Stimulated activated CD8-positive, alpha-beta memory T cell treated with anti-CD3 and anti-CD28 coated beads, Interleukin-2, amount 100 ng/mL, for 1 hour (primary cell): ENCODE results near the gene CYB5D1.
A peak's percentile ranks its signal among the peaks of the same experiment; 100 is the strongest.
"Not testable (repeated sequence)": the region's sequence is repeated elsewhere in the genome, so short reads cannot be mapped to it uniquely, and the experiment has no call there.

Experiments used
- DNase-seq, 2 donors: peaks; one replicate each; pipeline ENCODE4 v3.0.0-alpha.2; 2020; ENCODE audit warnings: low read depth in 2 of 2

CYB5D1 gene, protein sequence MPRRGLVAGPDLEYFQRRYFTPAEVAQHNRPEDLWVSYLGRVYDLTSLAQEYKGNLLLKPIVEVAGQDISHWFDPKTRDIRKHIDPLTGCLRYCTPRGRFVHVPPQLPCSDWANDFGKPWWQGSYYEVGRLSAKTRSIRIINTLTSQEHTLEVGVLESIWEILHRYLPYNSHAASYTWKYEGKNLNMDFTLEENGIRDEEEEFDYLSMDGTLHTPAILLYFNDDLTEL

DNA sequence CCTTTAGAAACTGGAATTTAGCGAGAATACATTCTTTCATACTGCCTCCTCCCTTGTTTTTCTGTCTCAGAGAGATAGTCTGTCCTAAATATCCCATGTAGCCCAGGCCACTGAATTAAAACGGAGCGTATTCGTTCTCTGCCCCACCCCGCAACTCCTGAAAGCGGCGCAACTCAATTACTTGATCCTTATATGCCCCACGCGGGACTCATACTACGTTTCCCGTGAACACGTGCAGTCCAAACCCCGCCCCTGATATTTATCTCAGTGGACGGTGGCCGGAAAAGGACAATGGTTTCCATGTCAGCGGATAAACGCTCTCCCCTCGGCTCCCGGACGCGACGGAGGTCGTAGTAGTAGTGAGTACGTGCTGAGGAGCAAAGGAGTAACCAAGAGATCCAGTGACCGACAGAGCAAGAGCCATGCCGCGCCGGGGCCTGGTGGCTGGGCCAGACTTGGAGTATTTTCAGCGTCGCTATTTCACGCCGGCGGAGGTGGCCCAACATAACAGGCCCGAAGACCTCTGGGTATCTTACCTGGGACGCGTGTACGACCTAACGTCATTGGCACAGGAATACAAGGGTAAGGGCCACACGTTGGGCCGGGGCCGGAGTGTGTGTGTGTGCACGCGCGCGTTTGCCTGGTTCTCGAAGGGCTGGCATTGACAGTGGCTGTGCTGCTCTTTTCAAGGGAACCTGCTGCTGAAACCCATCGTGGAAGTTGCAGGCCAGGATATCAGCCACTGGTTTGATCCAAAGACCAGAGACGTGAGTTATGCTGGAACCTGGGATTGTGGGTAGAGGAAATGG is at the start of gene CYB5D1:
TSS of gene CYB5D1 (plus strand) at position 291 of the 809 bp plus-strand sequence. CDS start at position 423, 132 bp downstream.
- peak; percentile 73 to 82 for DNase-seq

DNA sequence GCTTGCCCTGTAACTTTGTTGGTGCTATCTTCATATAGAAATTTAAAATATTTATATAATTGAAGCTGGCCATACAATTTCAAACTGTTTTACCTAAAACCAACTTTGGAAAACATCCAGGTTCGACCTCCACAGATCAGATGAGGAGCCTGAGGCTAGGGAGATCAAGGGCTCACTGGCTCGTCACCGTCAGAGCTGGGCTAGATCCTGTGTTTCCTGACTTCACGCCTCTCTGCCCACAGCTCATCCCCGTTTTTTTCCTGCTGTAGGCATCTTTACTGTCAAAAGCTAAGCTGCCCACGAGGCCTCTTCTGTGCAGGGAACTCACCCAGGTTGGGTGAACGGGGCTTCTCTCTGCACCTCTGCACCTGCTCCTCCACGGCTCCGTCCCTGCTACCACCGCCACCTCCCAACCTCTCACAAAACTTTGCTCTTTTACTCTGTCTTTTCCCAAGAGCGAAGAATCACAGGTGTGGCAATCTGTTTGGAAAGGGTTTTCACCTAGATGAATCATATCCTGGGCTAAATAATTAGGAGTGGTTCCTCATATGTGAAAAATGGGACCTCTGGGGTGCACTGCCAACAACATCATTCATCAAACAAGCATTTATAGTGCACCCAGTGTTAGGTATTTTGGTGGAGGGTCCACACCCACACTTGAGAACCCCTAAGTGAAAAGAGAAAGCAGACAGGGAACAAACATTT is 48.6 kb upstream of the CYB5D1 start:
- DNase-seq, result no peak

DNA sequence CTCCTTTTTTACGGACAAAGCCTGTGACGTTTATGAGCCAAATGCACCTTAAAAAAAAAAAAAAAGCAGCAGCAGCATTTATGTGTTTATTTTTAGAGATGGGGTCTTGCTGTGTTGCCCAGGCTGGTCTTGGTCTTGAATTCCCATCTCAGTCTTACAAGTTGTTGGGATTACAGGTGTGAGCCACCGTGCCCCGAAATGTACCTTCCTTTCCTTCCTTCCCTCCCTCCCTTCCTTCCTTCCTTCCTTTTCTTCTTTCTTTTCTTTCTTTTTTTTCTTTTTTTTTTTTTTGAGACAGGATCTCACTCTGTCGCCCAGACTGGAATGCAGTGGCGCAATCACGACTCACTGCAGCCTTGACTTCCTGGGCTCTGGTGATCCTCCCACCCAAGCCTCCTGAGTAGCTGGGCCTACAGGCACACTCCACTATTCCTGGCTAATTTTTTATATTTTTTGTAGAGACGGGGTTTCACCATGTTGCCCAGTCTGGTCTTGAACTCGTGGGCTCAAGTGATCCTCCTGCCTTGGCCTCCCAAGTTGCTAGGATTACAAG is 47.9 kb upstream of the CYB5D1 start:
- DNase-seq, result not testable (repeated sequence)

DNA sequence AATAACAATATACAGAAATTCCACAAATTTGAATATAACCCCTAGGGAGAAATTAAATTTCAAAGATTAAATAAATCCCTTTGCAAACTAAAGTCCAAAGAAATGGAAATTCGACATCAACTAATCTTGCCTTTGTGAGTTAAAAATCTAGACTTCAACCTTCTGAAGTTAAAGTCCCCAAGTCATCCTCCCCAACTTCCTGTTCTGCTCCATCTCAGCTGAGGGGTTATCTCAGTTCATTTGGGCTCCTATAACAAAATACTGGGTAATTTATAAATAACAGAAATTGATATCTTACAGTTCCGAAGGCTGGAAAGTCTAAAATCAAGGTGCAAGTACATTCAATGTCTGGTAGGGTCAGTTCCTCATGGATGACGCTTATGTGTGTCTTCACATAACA is 46.6 kb upstream of the CYB5D1 start:
- DNase-seq, result no peak

DNA sequence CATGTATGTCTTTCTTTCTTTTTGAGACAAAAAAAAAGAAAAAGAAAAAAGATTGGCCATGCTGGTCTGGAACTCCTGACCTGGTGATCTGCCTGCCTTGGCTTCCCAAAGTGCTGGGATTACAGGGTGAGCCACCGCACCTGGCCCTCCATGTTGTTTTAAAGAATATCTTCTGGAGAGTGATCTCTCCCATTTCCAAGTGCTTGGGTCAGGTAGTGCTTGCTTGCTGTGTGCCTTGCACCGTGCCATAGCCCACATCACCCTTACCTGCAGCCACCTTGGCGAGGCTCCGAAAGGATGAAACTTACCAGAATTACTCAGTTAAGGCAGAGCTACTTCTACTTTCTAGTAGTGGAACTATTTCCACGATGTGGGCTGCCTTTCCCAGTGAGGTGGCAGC is 42.8 kb upstream of the CYB5D1 start:
- DNase-seq, result no peak

DNA sequence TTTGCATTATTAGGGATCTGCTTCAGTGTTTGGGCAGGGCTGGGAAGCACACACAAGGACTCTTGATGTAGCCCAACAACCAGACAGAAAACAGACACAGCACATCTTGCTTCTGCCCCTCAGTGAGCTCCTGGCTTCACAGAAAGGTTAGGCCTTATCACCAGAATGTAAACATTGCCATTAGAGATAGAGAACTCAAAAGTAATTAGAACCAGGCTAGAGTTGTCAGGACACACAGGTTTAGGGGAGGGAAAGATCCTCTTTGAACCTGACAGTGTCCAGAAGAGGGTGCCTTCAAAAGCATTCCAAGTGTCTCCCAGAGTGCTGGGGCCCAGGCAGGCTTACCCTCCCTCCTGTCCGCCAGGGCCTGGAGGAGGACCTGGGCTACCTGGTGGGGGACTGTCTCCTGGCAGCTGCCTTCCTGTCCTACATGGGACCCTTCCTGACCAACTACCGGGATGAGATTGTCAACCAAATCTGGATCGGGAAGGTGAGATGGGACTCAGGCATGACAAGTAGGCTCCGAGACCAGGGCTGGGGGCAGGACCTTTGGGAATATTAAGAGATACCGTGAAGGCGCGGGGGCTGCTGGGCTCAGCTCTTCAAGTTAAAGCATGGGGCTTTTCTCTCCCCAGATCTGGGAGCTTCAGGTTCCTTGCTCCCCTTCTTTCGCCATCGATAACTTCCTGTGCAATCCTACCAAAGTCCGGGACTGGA is 40.7 kb upstream of the CYB5D1 start:
- no peak for DNase-seq

DNA sequence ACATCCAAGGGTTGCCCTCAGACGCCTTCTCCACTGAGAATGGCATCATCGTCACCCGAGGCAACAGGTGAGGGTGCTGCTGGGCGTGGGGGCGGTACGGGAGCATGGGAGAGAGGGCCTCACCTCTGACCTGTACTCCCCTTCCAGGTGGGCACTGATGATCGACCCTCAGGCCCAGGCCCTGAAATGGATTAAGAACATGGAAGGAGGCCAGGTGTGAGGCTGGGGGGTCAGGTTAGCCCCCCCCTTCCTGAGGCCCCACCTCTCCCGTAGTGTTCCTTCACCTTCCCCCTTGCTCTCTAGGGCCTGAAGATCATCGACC is 40.2 kb upstream of the CYB5D1 start:
- no peak for DNase-seq

DNA sequence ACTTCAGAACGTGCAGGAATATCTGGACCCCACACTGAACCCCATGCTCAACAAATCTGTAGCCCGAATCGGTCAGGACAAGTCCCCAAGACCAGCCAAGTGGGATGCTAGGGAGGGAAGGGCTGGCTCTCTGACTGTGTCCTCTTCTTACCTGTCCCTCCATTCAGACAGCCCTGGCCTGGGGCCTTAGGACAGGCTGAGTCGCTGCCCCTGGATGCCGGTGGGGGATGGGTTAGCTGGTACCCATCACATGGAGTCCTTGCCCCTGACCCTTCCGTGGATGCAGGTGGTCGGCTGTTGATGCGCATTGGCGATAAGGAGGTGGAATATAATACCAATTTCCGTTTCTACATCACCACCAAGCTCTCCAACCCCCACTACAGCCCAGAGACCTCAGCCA is 39.8 kb upstream of the CYB5D1 start:
- no peak for DNase-seq

DNA sequence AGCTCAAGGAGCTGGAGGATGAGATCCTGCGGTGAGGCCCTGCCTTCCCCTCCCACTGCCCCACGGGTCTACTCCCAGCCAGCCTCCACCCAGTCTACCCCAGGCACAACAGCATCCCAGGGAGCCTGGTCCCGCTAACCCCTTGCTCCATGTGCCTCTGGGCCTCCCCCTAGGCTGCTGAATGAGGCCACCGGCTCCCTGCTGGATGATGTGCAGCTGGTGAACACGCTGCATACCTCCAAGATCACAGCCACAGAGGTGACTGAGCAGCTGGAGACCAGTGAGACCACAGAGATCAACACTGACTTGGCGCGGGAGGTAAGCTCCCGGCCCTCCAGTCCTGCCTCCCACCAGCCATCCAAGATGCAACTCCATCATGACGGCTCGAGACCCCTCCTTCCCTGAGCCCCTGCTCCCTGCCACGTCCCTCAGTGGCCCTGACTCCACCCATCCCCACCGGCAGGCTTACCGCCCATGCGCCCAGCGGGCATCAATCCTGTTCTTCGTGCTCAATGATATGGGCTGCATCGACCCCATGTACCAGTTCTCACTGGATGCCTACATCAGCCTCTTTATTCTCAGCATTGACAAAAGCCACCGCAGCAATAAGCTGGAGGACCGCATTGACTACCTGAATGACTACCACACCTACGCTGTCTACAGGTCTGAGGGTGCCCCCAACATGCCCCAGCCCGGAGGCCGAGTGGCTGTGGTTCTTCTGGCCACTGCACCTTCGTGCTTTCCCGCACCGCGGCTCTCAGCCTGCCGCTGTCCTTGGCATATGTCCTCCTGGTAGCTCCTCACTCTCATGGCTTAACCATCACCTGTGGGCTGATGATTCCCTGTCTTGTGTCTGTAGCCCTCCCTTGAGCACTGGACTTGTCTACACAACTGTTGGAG is 38.8 kb upstream of the CYB5D1 start:
- DNase-seq, result no peak

DNA sequence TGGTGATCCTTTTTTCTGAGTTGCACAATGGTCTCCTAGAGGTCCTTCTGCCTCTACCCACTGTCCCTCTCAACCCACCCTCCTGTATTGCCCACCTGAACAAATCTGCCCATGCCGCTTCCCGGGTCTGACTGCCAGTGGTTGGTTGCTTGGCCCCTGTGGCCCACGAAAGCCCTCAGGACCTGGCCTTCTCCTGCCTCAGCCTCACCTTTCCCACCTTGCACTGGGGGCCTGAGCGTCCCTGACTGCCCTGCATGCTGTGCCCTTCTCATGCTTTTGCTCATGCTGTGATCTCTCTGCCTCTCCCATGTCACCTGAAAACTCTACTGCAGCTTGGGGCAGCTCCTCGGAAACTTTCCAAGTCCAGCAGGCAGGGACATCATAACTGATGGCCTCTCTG is 37.6 kb upstream of the CYB5D1 start:
- no peak for DNase-seq

DNA sequence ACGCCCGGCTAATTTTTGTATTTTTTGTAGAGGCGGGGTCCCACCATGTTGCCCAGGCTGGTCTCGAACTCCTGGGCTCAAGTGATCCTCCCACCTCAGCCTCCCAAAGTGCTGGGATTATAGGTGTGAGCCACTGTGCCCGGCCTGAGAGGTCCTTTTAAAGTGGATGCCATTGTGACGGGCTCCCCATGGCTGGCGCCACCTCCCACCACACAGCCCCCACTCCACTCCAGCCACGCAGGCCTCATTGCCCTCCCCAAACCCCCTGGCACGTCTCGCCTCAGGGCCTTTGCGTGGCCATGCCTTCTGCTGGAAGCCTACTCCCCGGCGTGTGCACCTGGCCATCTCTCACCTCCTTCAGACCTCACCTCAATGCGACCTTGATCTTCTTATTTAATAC is 35.7 kb upstream of the CYB5D1 start:
- no peak for DNase-seq

DNA sequence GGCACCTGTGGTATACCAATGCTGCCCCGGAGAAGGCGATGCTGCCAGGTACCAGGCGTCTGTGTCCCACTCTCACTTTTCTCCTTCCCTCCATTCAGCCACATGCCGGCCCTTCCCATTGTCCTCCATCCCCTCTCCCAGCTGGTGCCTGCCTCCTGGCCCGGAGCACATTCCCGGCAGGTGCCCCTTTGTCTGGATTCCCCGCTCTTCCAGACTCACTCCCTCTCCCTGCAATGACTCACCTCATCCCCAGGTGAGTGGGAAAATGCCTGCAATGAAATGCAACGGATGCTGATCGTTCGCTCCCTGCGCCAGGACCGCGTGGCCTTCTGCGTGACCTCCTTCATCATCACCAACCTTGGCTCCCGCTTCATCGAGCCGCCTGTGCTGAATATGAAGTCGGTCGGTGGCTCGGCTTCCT is 34.2 kb upstream of the CYB5D1 start:
- no peak for DNase-seq

DNA sequence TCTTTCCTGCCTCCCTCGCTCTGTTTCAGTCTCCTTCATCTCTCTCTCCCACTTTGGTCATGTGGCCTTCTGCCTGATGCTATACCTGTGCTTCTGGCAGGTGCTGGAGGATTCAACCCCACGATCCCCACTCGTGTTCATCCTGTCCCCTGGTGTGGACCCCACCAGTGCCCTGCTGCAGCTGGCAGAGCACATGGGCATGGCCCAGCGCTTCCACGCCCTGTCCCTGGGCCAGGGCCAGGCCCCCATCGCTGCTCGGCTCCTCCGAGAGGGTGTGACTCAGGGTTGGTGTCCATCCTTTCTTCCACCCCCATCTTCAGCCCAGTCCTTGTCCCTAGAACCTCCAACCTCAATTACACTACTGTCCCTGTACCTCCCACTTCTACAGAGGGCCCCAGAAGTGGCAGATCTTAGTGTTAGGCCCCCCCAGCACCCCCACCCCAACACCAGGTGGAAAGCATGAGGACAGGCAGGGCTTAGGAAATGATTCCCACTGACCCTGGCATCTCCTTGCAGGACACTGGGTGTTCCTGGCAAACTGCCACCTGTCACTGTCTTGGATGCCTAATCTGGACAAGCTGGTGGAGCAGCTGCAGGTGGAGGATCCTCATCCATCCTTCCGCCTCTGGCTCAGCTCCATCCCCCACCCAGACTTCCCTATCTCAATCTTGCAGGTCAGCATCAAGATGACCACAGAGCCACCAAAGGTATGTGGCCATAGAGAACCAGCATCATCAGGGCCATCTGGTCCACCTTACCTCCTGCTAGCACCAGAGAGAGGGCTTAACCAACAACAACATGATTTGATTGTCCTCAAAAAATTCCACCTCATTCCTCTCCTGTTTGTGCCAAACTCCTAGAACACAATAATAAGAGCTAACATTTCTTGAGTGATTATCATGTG is 33.5 kb upstream of the CYB5D1 start:
- no peak for DNase-seq

DNA sequence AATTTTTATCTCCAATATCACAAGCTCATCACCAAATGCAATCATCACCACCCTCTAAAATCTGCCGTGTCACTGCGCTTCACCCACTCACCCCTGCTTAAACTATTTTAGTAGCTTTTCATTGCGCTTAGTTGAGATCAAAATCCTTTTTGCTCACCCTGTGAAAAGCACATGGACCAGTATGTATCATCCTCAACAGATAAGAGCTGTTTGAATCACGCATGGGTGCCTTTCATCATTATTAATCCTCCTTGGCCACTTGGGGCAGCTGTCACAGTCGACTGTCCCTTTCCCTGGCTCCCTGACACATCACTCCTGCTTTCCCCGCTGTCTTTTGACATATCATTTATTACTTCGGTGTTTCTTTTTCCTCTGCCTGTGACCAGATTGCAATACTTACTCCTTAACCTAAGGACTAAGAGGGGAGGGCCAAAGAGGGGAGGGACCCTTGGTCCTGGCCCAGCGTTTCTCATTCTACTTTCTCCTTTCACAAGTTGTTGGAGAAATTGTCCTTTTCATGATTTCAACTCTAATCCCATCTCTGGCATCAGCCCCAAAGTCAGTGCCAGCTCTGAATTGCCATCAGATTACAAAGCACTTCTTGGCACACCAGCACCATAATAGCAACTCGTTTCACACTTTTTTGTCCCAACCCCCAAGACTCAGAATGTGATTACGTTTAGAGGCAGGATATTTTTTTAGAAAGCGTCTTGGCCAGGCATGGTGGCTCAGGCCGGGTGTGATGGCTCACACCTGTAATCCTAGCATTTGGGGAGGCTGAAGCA is 32.4 kb upstream of the CYB5D1 start:
- no peak for DNase-seq

DNA sequence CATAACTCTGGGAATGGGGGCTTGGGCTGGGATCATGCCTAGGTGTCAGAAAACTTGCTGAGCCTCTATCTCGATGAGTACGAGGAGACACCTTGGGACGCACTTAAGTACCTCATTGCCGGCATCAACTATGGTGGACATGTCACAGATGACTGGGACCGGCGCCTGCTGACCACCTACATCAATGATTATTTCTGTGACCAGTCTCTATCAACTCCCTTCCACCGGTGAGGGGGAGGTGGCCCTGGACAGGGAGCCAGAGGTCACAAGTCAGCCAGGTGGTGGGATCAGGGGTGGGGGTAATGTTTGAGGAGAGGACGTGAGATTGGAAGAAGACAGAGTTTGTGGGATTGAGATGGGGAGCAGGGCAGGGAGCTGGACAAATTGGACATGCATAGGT is 27.2 kb upstream of the CYB5D1 start:
- no peak for DNase-seq

DNA sequence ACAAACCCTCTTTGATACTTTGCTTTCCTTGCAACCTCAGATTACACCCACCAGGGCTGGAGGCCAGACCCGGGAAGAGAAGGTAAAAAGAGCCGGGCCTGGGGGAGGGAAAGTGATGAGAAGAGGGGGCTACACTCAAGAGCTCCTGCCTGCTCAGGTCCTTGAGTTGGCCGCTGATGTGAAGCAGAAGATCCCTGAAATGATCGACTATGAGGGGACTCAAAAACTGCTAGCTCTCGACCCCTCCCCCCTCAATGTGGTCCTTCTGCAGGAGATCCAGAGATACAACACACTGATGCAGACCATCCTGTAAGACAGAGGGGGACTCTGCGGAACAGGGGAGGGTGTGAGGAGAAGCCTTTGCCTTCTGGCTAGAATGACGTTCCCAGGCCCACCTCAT is 26.6 kb upstream of the CYB5D1 start:
- DNase-seq, result no peak

DNA sequence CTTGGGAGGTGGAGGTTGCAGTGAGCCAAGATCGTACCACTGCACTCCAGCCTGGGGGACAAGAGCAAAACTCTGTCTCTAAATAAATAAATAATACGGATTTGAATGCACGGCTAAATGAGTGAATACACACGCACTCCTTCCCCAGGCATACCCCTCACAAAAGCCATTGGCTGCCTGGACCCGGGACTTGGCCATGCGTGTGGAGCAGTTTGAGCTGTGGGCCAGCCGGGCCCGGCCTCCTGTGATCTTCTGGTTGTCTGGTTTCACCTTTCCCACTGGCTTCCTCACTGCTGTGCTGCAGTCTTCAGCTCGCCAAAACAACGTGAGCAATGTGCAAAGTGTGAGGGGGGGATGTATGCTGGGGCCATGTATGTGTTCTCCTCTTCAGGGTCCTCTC is 25.4 kb upstream of the CYB5D1 start:
- DNase-seq, result no peak

DNA sequence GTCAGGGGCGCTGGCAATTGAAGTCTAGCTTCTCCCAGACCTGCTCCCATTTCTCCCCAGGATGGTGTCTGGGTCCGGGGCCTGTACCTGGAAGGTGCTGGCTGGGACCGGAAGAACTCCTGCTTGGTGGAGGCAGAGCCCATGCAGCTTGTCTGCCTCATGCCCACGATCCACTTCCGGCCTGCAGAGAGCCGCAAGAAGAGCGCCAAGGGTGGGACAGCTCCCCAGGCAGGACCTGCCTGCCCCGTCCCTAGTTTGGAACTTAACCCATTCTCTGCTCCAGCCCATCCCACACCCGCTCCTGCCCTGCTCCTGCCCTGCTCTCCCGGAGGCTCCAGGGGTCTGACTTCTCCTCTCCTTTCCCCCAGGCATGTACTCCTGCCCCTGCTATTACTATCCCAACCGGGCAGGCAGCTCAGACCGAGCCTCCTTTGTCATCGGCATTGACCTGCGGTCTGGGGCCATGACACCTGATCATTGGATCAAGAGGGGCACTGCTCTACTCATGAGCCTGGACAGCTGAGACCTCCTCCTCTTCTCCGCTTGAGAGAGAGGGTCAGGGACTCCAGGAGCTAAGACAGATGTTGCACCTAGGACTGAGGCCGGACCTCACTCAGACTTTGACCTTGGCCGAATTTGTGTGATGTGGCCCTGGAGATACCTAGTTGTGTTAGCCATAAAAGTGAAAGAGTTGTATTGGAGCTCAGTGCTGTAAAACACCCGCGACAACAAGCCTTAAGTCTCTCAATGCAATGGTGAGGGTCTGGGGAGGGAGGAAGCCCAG is 24.6 kb upstream of the CYB5D1 start:
- no peak for DNase-seq
